ENCODE results near the gene AEBP1. TPM values are rescaled to one million over a fixed set of nuclear protein-coding genes. Genes with fewer than 3 reads are reported as not detected.

AEBP1 gene
- polyA plus RNA-seq (ENCODE audit: insufficient read length in 4 of 4) = 100 to 1,000 TPM in 1 of 4 donors, 10 to 100 TPM in 3; 64.8 to 169 (median 78.0) TPM

GRCh38 chr7:44103923-44104859, at the start of gene AEBP1:
AEBP1 (plus strand) TSS chr7:44104345; CDS start chr7:44104666, 321 bp downstream.
- DNase-seq (ENCODE audit: low read depth in 4 of 4, low spot score in 3 of 4) = no peak

GRCh38 chr7:44056681-44057080, 47.5 kb upstream of the AEBP1 start:
- DNase-seq (ENCODE audit: low read depth in 4 of 4, low spot score in 3 of 4) = no peak

- no peak for DNase-seq (ENCODE audit: low read depth in 4 of 4, low spot score in 3 of 4)
Observed at GRCh38 chr7:44057181-44057848, 46.8 kb upstream of the AEBP1 start.

- no peak for DNase-seq (ENCODE audit: low read depth in 4 of 4, low spot score in 3 of 4)
Observed at GRCh38 chr7:44057849-44058758, 46.0 kb upstream of the AEBP1 start.

- DNase-seq (ENCODE audit: low read depth in 4 of 4, low spot score in 3 of 4) = no peak
Observed at GRCh38 chr7:44058759-44059218, 45.4 kb upstream of the AEBP1 start.

- DNase-seq (ENCODE audit: low read depth in 4 of 4, low spot score in 3 of 4) = no peak
Observed at GRCh38 chr7:44059219-44060090, 44.7 kb upstream of the AEBP1 start.

GRCh38 chr7:44060091-44060947, 43.8 kb upstream of the AEBP1 start:
- DNase-seq (ENCODE audit: low read depth in 4 of 4, low spot score in 3 of 4) = no peak

GRCh38 chr7:44060948-44061644, 43.0 kb upstream of the AEBP1 start:
- no peak for DNase-seq (ENCODE audit: low read depth in 4 of 4, low spot score in 3 of 4)

GRCh38 chr7:44061645-44062179, 42.4 kb upstream of the AEBP1 start:
- DNase-seq (ENCODE audit: low read depth in 4 of 4, low spot score in 3 of 4) = no peak

GRCh38 chr7:44062180-44062902, 41.8 kb upstream of the AEBP1 start:
- DNase-seq (ENCODE audit: low read depth in 4 of 4, low spot score in 3 of 4) = no peak

- DNase-seq (ENCODE audit: low read depth in 4 of 4, low spot score in 3 of 4) = no peak
Observed at GRCh38 chr7:44062903-44063295, 41.2 kb upstream of the AEBP1 start.

GRCh38 chr7:44063547-44063893, 40.6 kb upstream of the AEBP1 start:
- DNase-seq (ENCODE audit: low read depth in 4 of 4, low spot score in 3 of 4) = no peak

- DNase-seq (ENCODE audit: low read depth in 4 of 4, low spot score in 3 of 4) = no peak
Observed at GRCh38 chr7:44063894-44064651, 40.1 kb upstream of the AEBP1 start.

GRCh38 chr7:44064791-44065430, 39.2 kb upstream of the AEBP1 start:
- DNase-seq (ENCODE audit: low read depth in 4 of 4, low spot score in 3 of 4) = no peak

- DNase-seq (ENCODE audit: low read depth in 4 of 4, low spot score in 3 of 4) = no peak
Observed at GRCh38 chr7:44065431-44066110, 38.6 kb upstream of the AEBP1 start, which contains the start of gene PGAM2. PGAM2 (minus strand) TSS chr7:44065567; CDS start chr7:44065529, 38 bp downstream.

Data from left renal pelvis (tissue), 4 donors.